ENCODE data around the gene NYAP2. TPM values are rescaled to one million over a fixed set of nuclear protein-coding genes. Genes with fewer than 3 reads are reported as not detected.

Gene NYAP2
- total and polyA plus RNA-seq, 2 donors (not counting 1 experiment from before 2014, with no cell fraction given), result not detected

DNA sequence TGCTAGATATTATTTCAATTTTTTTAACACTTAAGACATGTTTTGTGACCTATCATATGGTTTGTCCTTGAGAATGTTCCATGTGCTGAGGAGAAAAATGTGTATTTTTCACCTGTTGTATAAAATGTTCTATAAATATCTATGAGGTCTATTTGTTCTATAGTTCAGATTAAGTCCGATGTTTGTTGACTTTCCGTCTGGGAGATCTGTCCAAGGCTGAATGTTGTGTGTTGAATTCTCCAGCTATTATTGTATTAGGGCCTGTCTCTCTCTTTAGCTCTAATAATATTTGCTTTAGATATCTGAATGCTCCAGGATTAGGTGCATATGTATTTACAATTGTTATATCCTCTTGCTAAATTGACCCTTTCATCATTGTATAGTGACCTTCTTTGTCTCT lies 144.1 kb downstream of the NYAP2 start:
- Histone ChIP-seq H3K9ac (ENCODE audit: insufficient read depth, low read length) (no peak overlapping the region), H3K9me3 (ENCODE audit: control insufficient read depth, insufficient read depth, low read depth, low read length) (no peaks in the 10 kb centered on the region), H3K4me2 (ENCODE audit: extremely low read depth, insufficient read depth, low read length) (no peak overlapping the region), H3K4me1 (ENCODE audit: control insufficient read depth, extremely low read depth, insufficient read depth, low read length) (no peaks in the 10 kb centered on the region), H3K79me2 (ENCODE audit: control insufficient read depth, insufficient read depth, low read length) (no peaks in the 10 kb centered on the region), H3K27ac (ENCODE audit: insufficient read depth, low read length) (no peak overlapping the region), H4K20me1 (ENCODE audit: control insufficient read depth, extremely low read depth, insufficient read depth, low read length) (no peaks in the 10 kb centered on the region), H3K27me3 (ENCODE audit: control insufficient read depth, insufficient read depth, low read length) (no peaks in the 10 kb centered on the region), H3K4me3 (replicated peaks in 1 of 4; ENCODE audit: control extremely low read depth in 1 of 4, insufficient read depth in 1 of 4, low read depth in 3 of 4, low read length in 4 of 4) (no peak overlapping the region), H3K36me3 (ENCODE audit: control insufficient read depth, insufficient read depth, low read length) (no peaks in the 10 kb centered on the region), H2AFZ (ENCODE audit: low read length) (no peak overlapping the region)
- TF ChIP-seq EZH2 (IDR thresholded peaks at IDR 0.05; ENCODE audit: low read length, missing control alignments), result no peak
- TF ChIP-seq, protein P1, sequence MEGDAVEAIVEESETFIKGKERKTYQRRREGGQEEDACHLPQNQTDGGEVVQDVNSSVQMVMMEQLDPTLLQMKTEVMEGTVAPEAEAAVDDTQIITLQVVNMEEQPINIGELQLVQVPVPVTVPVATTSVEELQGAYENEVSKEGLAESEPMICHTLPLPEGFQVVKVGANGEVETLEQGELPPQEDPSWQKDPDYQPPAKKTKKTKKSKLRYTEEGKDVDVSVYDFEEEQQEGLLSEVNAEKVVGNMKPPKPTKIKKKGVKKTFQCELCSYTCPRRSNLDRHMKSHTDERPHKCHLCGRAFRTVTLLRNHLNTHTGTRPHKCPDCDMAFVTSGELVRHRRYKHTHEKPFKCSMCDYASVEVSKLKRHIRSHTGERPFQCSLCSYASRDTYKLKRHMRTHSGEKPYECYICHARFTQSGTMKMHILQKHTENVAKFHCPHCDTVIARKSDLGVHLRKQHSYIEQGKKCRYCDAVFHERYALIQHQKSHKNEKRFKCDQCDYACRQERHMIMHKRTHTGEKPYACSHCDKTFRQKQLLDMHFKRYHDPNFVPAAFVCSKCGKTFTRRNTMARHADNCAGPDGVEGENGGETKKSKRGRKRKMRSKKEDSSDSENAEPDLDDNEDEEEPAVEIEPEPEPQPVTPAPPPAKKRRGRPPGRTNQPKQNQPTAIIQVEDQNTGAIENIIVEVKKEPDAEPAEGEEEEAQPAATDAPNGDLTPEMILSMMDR (conservative IDR thresholded peaks at IDR 0.05 in 1 of 2, IDR thresholded peaks at IDR 0.05 in 1 of 2; ENCODE audit: low read depth in 1 of 2, low read length in 2 of 2), result no peak
- no peak for DNase-seq (ENCODE audit: low read depth in 2 of 2)

DNA sequence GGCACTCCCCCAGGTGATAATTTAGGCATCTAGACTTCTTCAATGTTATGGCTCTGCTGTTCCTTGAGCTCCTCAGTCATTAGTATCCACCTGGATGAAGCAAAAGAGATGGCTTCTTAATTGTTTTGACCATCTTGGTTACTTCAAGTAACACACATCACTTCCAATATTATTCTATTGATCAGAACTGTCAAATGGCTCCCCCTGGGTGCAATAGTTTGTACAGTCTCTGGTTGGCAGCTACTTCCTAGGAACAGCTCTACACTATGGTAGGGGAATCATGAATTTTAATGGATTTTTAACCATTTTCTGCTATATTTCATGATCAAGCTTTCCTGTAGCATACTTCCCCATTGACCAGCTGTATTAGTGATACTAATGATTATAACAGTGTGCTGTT lies 157.0 kb downstream of the NYAP2 start:
- Histone ChIP-seq H3K9ac (ENCODE audit: insufficient read depth, low read length) (no peak overlapping the region), H3K27me3 (ENCODE audit: control insufficient read depth, insufficient read depth, low read length) (no peaks in the 10 kb centered on the region), H3K79me2 (ENCODE audit: control insufficient read depth, insufficient read depth, low read length) (no peaks in the 10 kb centered on the region), H3K4me1 (ENCODE audit: control insufficient read depth, extremely low read depth, insufficient read depth, low read length) (no peaks in the 10 kb centered on the region), H3K36me3 (ENCODE audit: control insufficient read depth, insufficient read depth, low read length) (no peaks in the 10 kb centered on the region), H2AFZ (ENCODE audit: low read length) (no peak overlapping the region), H4K20me1 (ENCODE audit: control insufficient read depth, extremely low read depth, insufficient read depth, low read length) (no peaks in the 10 kb centered on the region), H3K9me3 (ENCODE audit: control insufficient read depth, insufficient read depth, low read depth, low read length) (no peaks in the 10 kb centered on the region), H3K4me3 (replicated peaks in 1 of 4; ENCODE audit: control extremely low read depth in 1 of 4, insufficient read depth in 1 of 4, low read depth in 3 of 4, low read length in 4 of 4) (no peak overlapping the region), H3K4me2 (ENCODE audit: extremely low read depth, insufficient read depth, low read length) (no peak overlapping the region), H3K27ac (ENCODE audit: insufficient read depth, low read length) (no peak overlapping the region)
- no peak for DNase-seq (ENCODE audit: low read depth in 2 of 2)
- TF ChIP-seq, protein P1 (conservative IDR thresholded peaks at IDR 0.05 in 1 of 2, IDR thresholded peaks at IDR 0.05 in 1 of 2; ENCODE audit: low read depth in 1 of 2, low read length in 2 of 2), result no peak
- TF ChIP-seq EZH2 (IDR thresholded peaks at IDR 0.05; ENCODE audit: low read length, missing control alignments), result no peak

DNA sequence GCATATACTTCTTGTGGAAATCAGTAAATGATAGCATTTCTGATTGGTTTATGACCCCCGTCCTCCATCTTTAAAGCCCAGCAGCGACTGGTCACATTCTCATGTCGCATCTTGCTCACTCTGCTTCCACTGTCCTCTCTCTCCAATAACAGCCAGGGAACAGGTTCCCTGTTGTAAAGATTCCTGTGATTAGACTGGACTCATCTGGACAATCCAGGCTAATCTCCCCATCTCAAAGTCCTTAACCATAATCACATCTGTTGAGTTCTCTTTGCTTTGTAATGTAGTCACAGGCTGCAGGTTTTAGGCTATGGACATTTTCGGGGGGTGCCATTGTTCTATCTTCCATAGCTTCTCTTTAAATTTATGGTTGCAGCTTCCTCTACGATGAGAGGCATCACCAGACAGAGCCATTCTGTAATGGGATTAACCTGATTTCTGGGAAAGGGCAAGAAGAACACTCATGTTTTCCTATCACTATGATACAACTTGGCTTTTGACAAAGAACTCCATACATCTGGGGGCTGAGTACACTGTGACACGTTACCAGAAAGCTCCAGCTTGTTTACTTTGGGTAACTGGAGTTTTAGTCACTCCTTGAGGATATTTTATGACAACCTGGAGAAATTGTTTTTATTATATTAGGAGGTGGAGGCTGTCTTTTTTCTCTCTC lies 159.0 kb downstream of the NYAP2 start:
- TF ChIP-seq EZH2 (IDR thresholded peaks at IDR 0.05; ENCODE audit: low read length, missing control alignments), result no peak
- TF ChIP-seq, protein P1 (conservative IDR thresholded peaks at IDR 0.05 in 1 of 2, IDR thresholded peaks at IDR 0.05 in 1 of 2; ENCODE audit: low read depth in 1 of 2, low read length in 2 of 2), result no peak
- no peak overlapping the region for H3K4me2 ChIP-seq (ENCODE audit: extremely low read depth, insufficient read depth, low read length)
- H3K79me2 ChIP-seq (ENCODE audit: control insufficient read depth, insufficient read depth, low read length), result no peaks in the 10 kb centered on the region
- H4K20me1 ChIP-seq (ENCODE audit: control insufficient read depth, extremely low read depth, insufficient read depth, low read length), result no peaks in the 10 kb centered on the region
- no peak overlapping the region for H3K27ac ChIP-seq (ENCODE audit: insufficient read depth, low read length)
- no peaks in the 10 kb centered on the region for H3K27me3 ChIP-seq (ENCODE audit: control insufficient read depth, insufficient read depth, low read length)
- no peaks in the 10 kb centered on the region for H3K36me3 ChIP-seq (ENCODE audit: control insufficient read depth, insufficient read depth, low read length)
- H2AFZ ChIP-seq (ENCODE audit: low read length), result no peak overlapping the region
- H3K9me3 ChIP-seq (ENCODE audit: control insufficient read depth, insufficient read depth, low read depth, low read length), result no peaks in the 10 kb centered on the region
- H3K4me1 ChIP-seq (ENCODE audit: control insufficient read depth, extremely low read depth, insufficient read depth, low read length), result no peaks in the 10 kb centered on the region
- H3K9ac ChIP-seq (ENCODE audit: insufficient read depth, low read length), result no peak overlapping the region
- no peak overlapping the region for H3K4me3 ChIP-seq (replicated peaks in 1 of 4; ENCODE audit: control extremely low read depth in 1 of 4, insufficient read depth in 1 of 4, low read depth in 3 of 4, low read length in 4 of 4)
- DNase-seq (ENCODE audit: low read depth in 2 of 2), result no peak
